GM12878 (cell line): ENCODE measurements around the gene GLRA1. TPM values are rescaled to one million over a fixed set of nuclear protein-coding genes. Genes with fewer than 3 reads are reported as not detected.

ENCODE experiments used
- ATAC-seq: fragments of 200-7000 bp; cut with Tn5 transposase; 3 replicates; pipeline ENCODE4 v1.9.1; 2020; ENCODE audit warnings: mild to moderate bottlenecking, moderate library complexity
- BruUV-seq: library from RNA; stranded (reverse); fragments of 400-500 nt; replicated peaks from 2 replicates; lab custom pipeline; 2021; lab: Mats Ljungman, UMichigan
- CTCF ChIA-PET: fragments of 300-600 bp; sonication (Branson Sonifier 250); formaldehyde crosslinking; extraction: SDS; loops from one replicate; lab custom pipeline; 2021; ENCODE audit warnings: inconsistent platforms; lab: Yijun Ruan, JAX
- POLR2A ChIA-PET: fragments of 350-600 bp; formaldehyde crosslinking; extraction: SDS; loops from one replicate; lab custom pipeline; 2021; ENCODE audit warnings: inconsistent platforms; lab: Charles Lee
- RAD21 ChIA-PET: fragments of 300-600 bp; sonication (Branson Sonifier 250); formaldehyde crosslinking; loops from one replicate; lab custom pipeline; 2023; ENCODE audit warnings: antibody characterized with exemption; ENCODE audit not compliant: unreplicated experiment; lab: Charles Lee
- SMC1A ChIA-PET: fragments of 300-600 bp; sonication (Branson Sonifier 250); formaldehyde crosslinking; loops from one replicate; lab custom pipeline; 2023; ENCODE audit not compliant: unreplicated experiment, uncharacterized antibody; lab: Charles Lee
- DNase-seq: peaks from one replicate; pipeline ENCODE4 v3.0.0-alpha.2; 2011; ENCODE audit warnings: low read depth, low spot score
- FAIRE-seq: peaks from 3 replicates; lab custom pipeline; 2011; peaks lifted over from hg19 to GRCh38; lab: Jason Lieb, UNC
- H2AFZ ChIP-seq: 2 replicates; pipeline ENCODE4 v1.6.0; 2011; ENCODE audit warnings: low read depth, low read length, control low read depth; ENCODE audit not compliant: control insufficient read depth
- H3K27ac ChIP-seq: 2 replicates; pipeline ENCODE4 v1.5.1; 2011; ENCODE audit warnings: control low read depth; ENCODE audit not compliant: control insufficient read depth, insufficient read depth
- H3K27me3 ChIP-seq, 2 experiments: replicated peaks in 1 of 2; 2 replicates each; pipeline versions ENCODE4 v1.6.0 to v1.6.1; 2011; ENCODE audit warnings: low read length in 1 of 2; ENCODE audit not compliant: control insufficient read depth in 2 of 2, insufficient read depth in 2 of 2
- H3K36me3 ChIP-seq, 2 experiments: 2 replicates each; pipeline ENCODE4 v1.5.1; 2011; ENCODE audit warnings: low read length in 1 of 2; ENCODE audit not compliant: control insufficient read depth in 2 of 2, insufficient read depth in 2 of 2
- H3K4me1 ChIP-seq: 2 replicates; pipeline ENCODE4 v1.6.1; 2011; ENCODE audit warnings: mild to moderate bottlenecking, low read length, moderate library complexity, mixed read lengths; ENCODE audit not compliant: control insufficient read depth, insufficient read depth
- H3K4me2 ChIP-seq: 2 replicates; pipeline ENCODE4 v1.6.0; 2011; ENCODE audit warnings: control low read depth; ENCODE audit not compliant: control insufficient read depth, insufficient read depth
- H3K4me3 ChIP-seq: fragments of 200-600 bp; sonication (generic); 2 replicates; pipeline ENCODE4 v1.5.1; 2016
- H3K79me2 ChIP-seq: 2 replicates; pipeline ENCODE4 v1.6.0; 2011; ENCODE audit warnings: low read length; ENCODE audit not compliant: control insufficient read depth, insufficient read depth
- H3K9ac ChIP-seq: 2 replicates; pipeline ENCODE4 v1.8.0; 2011; ENCODE audit warnings: low read length, control low read depth, mixed read lengths; ENCODE audit not compliant: control insufficient read depth, insufficient read depth
- H3K9me3 ChIP-seq: replicated peaks from 3 replicates; pipeline ENCODE4 v1.5.1; 2011; ENCODE audit warnings: mild to moderate bottlenecking, low read length; ENCODE audit not compliant: control insufficient read depth, insufficient read depth
- H4K20me1 ChIP-seq: 2 replicates; pipeline ENCODE4 v1.6.0; 2011; ENCODE audit not compliant: control insufficient read depth, insufficient read depth
- ATF7 ChIP-seq: fragments of 450-650 bp; IDR thresholded peaks from 2 replicates; pipeline ENCODE4 v1.6.1; 2016; ENCODE audit warnings: low read depth, mild to moderate bottlenecking
- BCLAF1 ChIP-seq: fragments of 450-650 bp; IDR thresholded peaks from 2 replicates; pipeline ENCODE4 v1.6.1; 2017; ENCODE audit warnings: antibody characterized with exemption, mild to moderate bottlenecking, moderate library complexity
- BMI1 ChIP-seq: fragments of 450-650 bp; IDR thresholded peaks from 2 replicates; pipeline ENCODE4 v1.6.1; 2016; ENCODE audit warnings: mild to moderate bottlenecking, moderate library complexity, borderline replicate concordance
- CREB1 ChIP-seq: IDR thresholded peaks from 2 replicates; pipeline ENCODE4 v1.6.1; 2012; ENCODE audit warnings: low read depth, mild to moderate bottlenecking, inconsistent platforms
- ELK1 ChIP-seq: IDR thresholded peaks from 2 replicates; pipeline ENCODE4 v1.6.1; 2012; ENCODE audit warnings: low read depth, low read length, improper control_type of control experiment
- ETV6 ChIP-seq, 2 experiments: fragments of 450-650 bp in 1 of 2; IDR thresholded peaks in 1 of 2; conservative IDR thresholded peaks in 1 of 2; 2 replicates each; pipeline ENCODE4 v1.6.1; 2014; ENCODE audit warnings: antibody characterized with exemption in 1 of 2, borderline replicate concordance in 1 of 2, low read depth in 1 of 2, mild to moderate bottlenecking in 1 of 2, moderate library complexity in 1 of 2
- HDAC6 ChIP-seq: fragments of 200-600 bp; sonication (generic); IDR thresholded peaks from one replicate; pipeline ENCODE4 v1.8.0; 2017; ENCODE audit warnings: antibody characterized with exemption; ENCODE audit not compliant: unreplicated experiment
- IKZF1 ChIP-seq: fragments of 450-650 bp; conservative IDR thresholded peaks from 2 replicates; pipeline ENCODE4 v1.6.1; 2017; ENCODE audit warnings: antibody characterized with exemption, mild to moderate bottlenecking
- MTA2 ChIP-seq: fragments of 450-650 bp; IDR thresholded peaks from 2 replicates; pipeline ENCODE4 v1.6.1; 2016; ENCODE audit warnings: low read depth, mild to moderate bottlenecking, moderate library complexity
- NFXL1 ChIP-seq: fragments of 450-650 bp; IDR thresholded peaks from 2 replicates; pipeline ENCODE4 v1.6.1; 2017; ENCODE audit warnings: antibody characterized with exemption, mild to moderate bottlenecking, borderline replicate concordance
- NR2C1 ChIP-seq: fragments of 450-650 bp; IDR thresholded peaks from 2 replicates; pipeline ENCODE4 v1.6.1; 2017; ENCODE audit warnings: antibody characterized with exemption, mild to moderate bottlenecking, moderate library complexity
- NR2F1 ChIP-seq: fragments of 450-650 bp; conservative IDR thresholded peaks from 2 replicates; pipeline ENCODE4 v1.6.1; 2017; ENCODE audit warnings: mild to moderate bottlenecking
- PBX3 ChIP-seq: IDR thresholded peaks from 2 replicates; pipeline ENCODE4 v1.6.1; 2011; ENCODE audit warnings: mild to moderate bottlenecking, low read depth, low read length, moderate library complexity; ENCODE audit not compliant: insufficient replicate concordance
- PKNOX1 ChIP-seq: fragments of 450-650 bp; IDR thresholded peaks from 2 replicates; pipeline ENCODE4 v1.6.1; 2016; ENCODE audit warnings: mild to moderate bottlenecking
- POLR2AphosphoS2 ChIP-seq: IDR thresholded peaks from 2 replicates; pipeline ENCODE4 v1.6.1; 2011; ENCODE audit warnings: low read depth, mild to moderate bottlenecking, low read length, improper control_type of control experiment, moderate library complexity
- RUNX3 ChIP-seq: IDR thresholded peaks from 2 replicates; pipeline ENCODE4 v1.6.1; 2012; ENCODE audit warnings: low read length, inconsistent platforms
- SIX5 ChIP-seq: IDR thresholded peaks from 2 replicates; pipeline ENCODE4 v1.6.1; 2011; ENCODE audit warnings: mild to moderate bottlenecking, low read depth, low read length, moderate library complexity; ENCODE audit not compliant: severe bottlenecking
- ZNF217 ChIP-seq: fragments of 450-650 bp; IDR thresholded peaks from 2 replicates; pipeline ENCODE4 v1.6.1; 2017; ENCODE audit warnings: antibody characterized with exemption, mild to moderate bottlenecking
- WGBS: methylation state at CpG from one replicate; pipeline ENCODE4 v1.1.6; 2016; ENCODE audit warnings: low lambda C conversion rate; ENCODE audit not compliant: insufficient replicate concordance, insufficient coverage; ENCODE audit errors: missing lambda C conversion rate; 5-methylcytosine and 5-hydroxymethylcytosine counted together
- in situ Hi-C: fragments of 300-500 bp; cut with MboI; formaldehyde crosslinking; loops from 9 replicates; pipeline ENCODE4 v1.14.3; 2018; ENCODE audit warnings: mixed read lengths
- intact Hi-C: fragments of 100-400 bp; cut with micrococcal nuclease; formaldehyde crosslinking; loops from one replicate; pipeline ENCODE4 v1.14.2; 2022; ENCODE audit not compliant: unreplicated experiment
- polyA plus RNA-seq, 11 experiments: library from polyadenylated mRNA; depleted of rRNA in 4 of 11; unstranded in 6 of 11; stranded (reverse) in 5 of 11; fragments of >200 nt; fragmentation: Nextera tagmentation in 4 of 11; fragmentation: Illumina TruSeq in 1 of 11; extraction: Ambion mirVana in 4 of 11; extraction: Trizol in 1 of 11; gene quantifications; 1 replicate in 1 of 11; 2 replicates in 10 of 11; pipeline versions ENCODE4 v1.2.1 to v1.2.3, GENCODE V29; 2011 to 2016; ENCODE audit warnings: inconsistent platforms in 2 of 11, missing spikeins in 2 of 11, low read depth in 1 of 11
- total RNA-seq, 4 experiments: library from RNA; depleted of rRNA in 3 of 4; stranded (reverse); fragments of >200 nt in 3 of 4; fragmentation: Illumina TruSeq in 1 of 4; extraction: Trizol in 1 of 4; gene quantifications; 2 replicates each; pipeline versions ENCODE4 v1.2.1 to v1.2.3, GENCODE V29; 2013 to 2021

GLRA1 gene
- total and polyA plus RNA-seq, 10 of the 15 experiments (the other 5 are each of a cell fraction or from before 2014, with no cell fraction given), result not detected

- ChIA-PET RAD21 (interaction anchor here (1.3 to 1.7 kb wide), 2 partner anchors 46 to 274 kb away, joined by 3 to 4 read pairs; no protein-coding TSS in a partner anchor), POLR2A (interaction anchor here (1.4 kb wide), 1 partner anchor 11 kb away, joined by 3 read pairs; no protein-coding TSS in a partner anchor), SMC1A (interaction anchor here (0.6 to 1.4 kb wide), 4 partner anchors 31 to 274 kb away, joined by 3 to 4 read pairs (median 3); no protein-coding TSS in a partner anchor), CTCF (interaction anchor here (0.6 to 2.3 kb wide), 3 partner anchors 16 to 108 kb away, joined by 3 to 7 read pairs (median 3); no protein-coding TSS in a partner anchor)
- BruUV-seq, result no TSS peak
- no peaks in the 10 kb centered on the region for H4K20me1 ChIP-seq
- no peaks in the 10 kb centered on the region for H3K27me3 ChIP-seq
- H3K4me2 ChIP-seq, result no peak overlapping the region
- H3K27ac ChIP-seq, result no peak overlapping the region
- WGBS, result 38% methylated on average over 4 of the region's 4 CpGs
- H3K9ac ChIP-seq, result no peak overlapping the region
- H3K36me3 ChIP-seq, result no peaks in the 10 kb centered on the region
- no peaks in the 10 kb centered on the region for H3K4me1 ChIP-seq
- H3K4me3 ChIP-seq, result no peak overlapping the region
- intact Hi-C loops (no loop called here), in situ Hi-C loops (no loop called here)
- ATAC-seq (peak; percentile 92), DNase-seq (peak; percentile 4), FAIRE-seq (no peak)
- H3K9me3 ChIP-seq, result no peaks in the 10 kb centered on the region
- H2AFZ ChIP-seq, result no peak overlapping the region
- H3K79me2 ChIP-seq, result no peaks in the 10 kb centered on the region
- TF ChIP-seq MTA2 (0 out of 2 replicates have a peak, but pooled peaks have one; percentile 12), HDAC6 (no peak), SIX5 (no peak), NFXL1 (no peak), ETV6 (conservative IDR thresholded peaks at IDR 0.05 in 1 of 2, IDR thresholded peaks at IDR 0.05 in 1 of 2; ENCODE audit: borderline replicate concordance in 1 of 2, low read depth in 1 of 2) (no peak), POLR2AphosphoS2 (no peak), ELK1 (peak; percentile 57; the same call in 1 of the 2 replicates), ZNF217 (no peak), NR2C1 (0 out of 2 replicates have a peak, but pooled peaks have one; percentile 24), PBX3 (peak; percentile 75), IKZF1 (peak; percentile 27; the same call in 1 of the 2 replicates), ATF7 (peak; percentile 30; the same call in 1 of the 2 replicates), CREB1 (0 out of 2 replicates have a peak, but pooled peaks have one; percentile 32), PKNOX1 (peak; percentile 90), RUNX3 (no peak), BCLAF1 (no peak), NR2F1 (peak; percentile 36; the same call in 1 of the 2 replicates), BMI1 (no peak)
Observed at GRCh38 chr5:151868451-151868850, 56.2 kb downstream of the GLRA1 start.
